HepG2 (cell line): ENCODE data around the gene NEK7. TPM values are rescaled to one million over a fixed set of nuclear protein-coding genes. Genes with fewer than 3 reads are reported as not detected.

Experiments
- FOXC1 ChIP-seq: sonication (generic); formaldehyde crosslinking; IDR thresholded peaks from 2 replicates; pipeline ENCODE4 v1.8.0; 2022; ENCODE audit warnings: mild to moderate bottlenecking, missing genetic modification reagents, borderline replicate concordance
- JUND ChIP-seq: sonication (generic); formaldehyde crosslinking; IDR thresholded peaks from 2 replicates; pipeline ENCODE4 v1.8.0; 2022; ENCODE audit warnings: mild to moderate bottlenecking, missing genetic modification reagents
- KDM5A ChIP-seq: fragments of 200-600 bp; sonication (generic); IDR thresholded peaks from 2 replicates; pipeline ENCODE4 v1.7.0; 2018; ENCODE audit warnings: antibody characterized with exemption, mild to moderate bottlenecking, low read length, borderline replicate concordance
- MLXIP ChIP-seq: sonication (generic); formaldehyde crosslinking; IDR thresholded peaks from 2 replicates; pipeline ENCODE4 v1.9.0; 2021; ENCODE audit warnings: missing genetic modification reagents, borderline replicate concordance
- PRMT3 ChIP-seq: sonication (generic); formaldehyde crosslinking; IDR thresholded peaks from 2 replicates; pipeline ENCODE4 v1.8.1; 2022; ENCODE audit warnings: low read depth, mild to moderate bottlenecking, moderate library complexity, missing genetic modification reagents, borderline replicate concordance
- SP2 ChIP-seq: sonication (generic); formaldehyde crosslinking; IDR thresholded peaks from 2 replicates; pipeline ENCODE4 v1.5.1; 2020; ENCODE audit warnings: mild to moderate bottlenecking, missing genetic modification reagents
- TMF1 ChIP-seq: sonication (generic); formaldehyde crosslinking; IDR thresholded peaks from 2 replicates; pipeline ENCODE4 v1.8.1; 2022; ENCODE audit warnings: low read depth, missing genetic modification reagents
- TRIM22 ChIP-seq: fragments of 450-650 bp; IDR thresholded peaks from 2 replicates; pipeline ENCODE4 v1.6.1; 2017
- ZNF317 ChIP-seq: sonication (generic); formaldehyde crosslinking; IDR thresholded peaks from 2 replicates; pipeline ENCODE4 v1.5.0; 2020; ENCODE audit warnings: mild to moderate bottlenecking, missing genetic modification reagents
- ZNF790 ChIP-seq: sonication (generic); formaldehyde crosslinking; IDR thresholded peaks from 2 replicates; pipeline ENCODE4 v1.8.0; 2022; ENCODE audit warnings: missing genetic modification reagents, mild to moderate bottlenecking, borderline replicate concordance
- ZNF800 ChIP-seq: sonication (generic); formaldehyde crosslinking; IDR thresholded peaks from 2 replicates; pipeline ENCODE4 v1.4.0; 2020; ENCODE audit warnings: missing genetic modification reagents
- polyA plus RNA-seq, 8 experiments: library from polyadenylated mRNA; depleted of rRNA in 3 of 8; stranded (reverse) in 7 of 8; unstranded in 1 of 8; fragments of >200 nt; fragmentation: Illumina TruSeq in 4 of 8; extraction: Trizol in 4 of 8; gene quantifications; 2 replicates each; pipeline versions ENCODE4 v1.2.1 to v1.2.3, GENCODE V29; 2011 to 2016; ENCODE audit warnings: low read depth in 4 of 8, missing spikeins in 1 of 8, mixed read lengths in 1 of 8; ENCODE audit not compliant: insufficient read depth in 1 of 8
- total RNA-seq, 5 experiments: library from RNA; depleted of rRNA; stranded (reverse); fragments of >200 nt; fragmentation: Illumina TruSeq; extraction: Trizol; gene quantifications; 2 replicates each; pipeline ENCODE4 v1.2.3, GENCODE V29; 2016; ENCODE audit warnings: low read depth in 1 of 5
- TF ChIP-seq, protein P1 (sequence below): sonication (generic); formaldehyde crosslinking; IDR thresholded peaks from 2 replicates; pipeline ENCODE4 v1.8.1; 2023; ENCODE audit warnings: mild to moderate bottlenecking, moderate library complexity, missing genetic modification reagents

The NEK7 gene
- total and polyA plus RNA-seq, 2 of the 13 experiments (the other 11 are each of a cell fraction or from before 2014, with no cell fraction given) = 18.1 to 19.2 TPM

- TF ChIP-seq PRMT3 = no peak
- no peak for TF ChIP-seq TRIM22
- TF ChIP-seq, protein P1, sequence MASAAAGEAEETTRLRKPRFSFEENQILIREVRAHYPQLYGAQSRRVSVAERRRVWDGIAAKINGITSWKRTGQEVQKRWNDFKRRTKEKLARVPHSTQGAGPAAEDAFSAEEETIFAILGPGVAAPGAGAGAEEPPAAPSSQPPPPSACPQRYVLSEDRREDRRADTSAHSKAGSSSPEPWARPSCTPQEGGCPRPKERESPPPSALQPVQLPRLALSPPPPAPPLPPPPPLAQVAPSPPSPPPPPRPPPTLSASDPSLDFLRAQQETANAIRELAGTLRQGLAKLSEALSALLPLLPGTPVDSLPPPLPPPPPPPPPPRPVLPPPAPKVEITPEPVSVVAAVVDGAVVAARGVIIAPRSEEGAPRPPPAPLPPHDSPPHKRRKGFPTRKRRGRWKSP (CRISPR knock-in tag) = no peak
- TF ChIP-seq SP2 (CRISPR knock-in tag) = no peak
- no peak for TF ChIP-seq MLXIP (CRISPR knock-in tag)
- TF ChIP-seq FOXC1 (CRISPR knock-in tag) = no peak
- no peak for TF ChIP-seq TMF1 (CRISPR knock-in tag)
- no peak for TF ChIP-seq KDM5A
- no peak for TF ChIP-seq JUND (CRISPR knock-in tag)
- no peak for TF ChIP-seq ZNF800 (CRISPR knock-in tag)
- TF ChIP-seq ZNF317 = no peak
- no peak for TF ChIP-seq ZNF790 (CRISPR knock-in tag)
- TF ChIP-seq, all 625 proteins: peak for 0
Measured at GRCh38 chr1:198232940-198233675, 76.3 kb downstream of the NEK7 start (continued).
